HEK293T (cell line): ENCODE data around the gene PTTG1IP.

Source experiments
- CTCF ChIA-PET: fragments of 350-600 bp; formaldehyde crosslinking; extraction: SDS; loops from one replicate; lab custom pipeline; 2021; ENCODE audit warnings: antibody characterized with exemption, inconsistent platforms; lab: Yijun Ruan, JAX
- POLR2A ChIA-PET: fragments of 350-600 bp; formaldehyde crosslinking; extraction: SDS; loops from one replicate; lab custom pipeline; 2020; ENCODE audit warnings: antibody characterized with exemption, inconsistent platforms; lab: Yijun Ruan, JAX
- DNase-seq: peaks from one replicate; pipeline ENCODE4 v3.0.0; 2012; ENCODE audit warnings: mixed read lengths; ENCODE audit errors: extremely low spot score
- ARNT ChIP-seq: fragments of 450-650 bp; IDR thresholded peaks from 2 replicates; pipeline ENCODE4 v1.6.1; 2017; ENCODE audit warnings: mild to moderate bottlenecking
- BHLHE40 ChIP-seq: fragments of 450-650 bp; IDR thresholded peaks from 2 replicates; pipeline ENCODE4 v1.6.1; 2016; ENCODE audit warnings: mild to moderate bottlenecking, moderate library complexity, borderline replicate concordance
- CTBP1 ChIP-seq: fragments of 450-650 bp; IDR thresholded peaks from 2 replicates; pipeline ENCODE4 v1.6.1; 2016; ENCODE audit warnings: borderline replicate concordance
- ELF4 ChIP-seq: fragments of 450-650 bp; IDR thresholded peaks from 2 replicates; pipeline ENCODE4 v1.6.1; 2017; ENCODE audit warnings: antibody characterized with exemption
- FOXA1 ChIP-seq: fragments of 450-650 bp; IDR thresholded peaks from 2 replicates; pipeline ENCODE4 v1.6.1; 2016; ENCODE audit warnings: mild to moderate bottlenecking
- FOXK2 ChIP-seq: fragments of 450-650 bp; IDR thresholded peaks from 2 replicates; pipeline ENCODE4 v1.6.1; 2016; ENCODE audit warnings: mild to moderate bottlenecking
- FOXM1 ChIP-seq: fragments of 450-650 bp; IDR thresholded peaks from 2 replicates; pipeline ENCODE4 v1.6.1; 2017; ENCODE audit warnings: mild to moderate bottlenecking, borderline replicate concordance
- HDGF ChIP-seq: fragments of 450-650 bp; IDR thresholded peaks from 2 replicates; pipeline ENCODE4 v1.6.1; 2017; ENCODE audit warnings: antibody characterized with exemption, borderline replicate concordance
- L3MBTL2 ChIP-seq: fragments of 450-650 bp; conservative IDR thresholded peaks from 2 replicates; pipeline ENCODE4 v1.6.1; 2016; ENCODE audit warnings: mild to moderate bottlenecking
- LEF1 ChIP-seq: fragments of 450-650 bp; IDR thresholded peaks from 2 replicates; pipeline ENCODE4 v1.6.1; 2017; ENCODE audit warnings: mild to moderate bottlenecking, borderline replicate concordance
- NFRKB ChIP-seq: fragments of 450-650 bp; IDR thresholded peaks from 2 replicates; pipeline ENCODE4 v1.6.1; 2016; ENCODE audit warnings: mild to moderate bottlenecking, moderate library complexity
- SP1 ChIP-seq: fragments of 450-650 bp; IDR thresholded peaks from 2 replicates; pipeline ENCODE4 v1.6.1; 2017
- SUZ12 ChIP-seq: fragments of 450-650 bp; IDR thresholded peaks from 2 replicates; pipeline ENCODE4 v1.6.1; 2016; ENCODE audit warnings: mild to moderate bottlenecking
- TARDBP ChIP-seq: fragments of 450-650 bp; IDR thresholded peaks from 2 replicates; pipeline ENCODE4 v1.6.1; 2016
- ZNF384 ChIP-seq: fragments of 450-650 bp; IDR thresholded peaks from 2 replicates; pipeline ENCODE4 v1.6.1; 2016
- TF ChIP-seq, protein P1 (sequence below): fragments of 450-650 bp; IDR thresholded peaks from 2 replicates; pipeline ENCODE4 v1.6.1; 2016

PTTG1IP gene

DNA sequence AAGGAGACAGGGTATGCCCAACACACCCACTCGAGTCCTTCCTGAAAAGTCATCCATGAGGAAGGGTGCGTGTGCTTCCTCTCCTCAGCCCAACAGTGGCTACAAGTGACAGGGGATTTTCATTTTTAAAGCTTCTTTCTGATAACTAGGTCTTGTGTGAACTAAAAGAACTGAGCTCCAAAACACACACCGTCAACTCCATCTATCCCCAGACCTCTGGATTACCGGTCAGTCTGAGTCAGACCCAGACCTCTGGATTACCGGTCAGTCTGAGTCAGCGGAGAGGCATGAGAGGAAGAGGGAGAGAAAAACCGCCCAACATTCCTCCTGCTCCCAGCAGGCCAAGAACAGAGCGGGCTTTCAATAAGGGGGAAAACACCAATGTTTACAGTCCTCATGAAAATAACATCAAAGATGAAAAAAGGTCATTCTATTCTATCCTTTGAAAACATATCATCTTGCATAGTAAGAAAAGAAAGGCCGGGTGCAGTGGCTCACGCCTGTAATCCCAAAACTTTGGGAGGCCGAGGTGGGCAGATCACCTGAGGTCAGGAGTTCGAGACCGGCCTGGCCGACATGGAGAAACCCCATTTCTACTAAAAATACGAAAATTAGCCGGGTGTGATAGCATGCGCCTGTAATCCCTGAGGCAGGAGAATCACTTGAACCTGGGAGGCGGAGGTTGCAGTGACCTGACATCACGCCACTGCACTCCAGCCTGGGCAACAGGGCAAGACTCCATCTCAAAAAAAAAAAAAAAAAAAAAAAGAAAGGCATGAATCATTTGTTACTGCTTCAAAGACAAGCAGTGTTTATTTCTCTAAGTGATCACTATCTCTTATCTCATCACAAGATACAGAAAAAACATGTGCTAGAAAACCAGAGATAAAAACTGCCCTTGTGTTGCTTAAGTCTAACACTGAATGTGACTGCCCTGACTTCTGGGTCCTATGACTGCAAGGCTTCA, 3.4 kb downstream of the PTTG1IP start:
- no peak for DNase-seq
- CTCF ChIA-PET: interaction anchor here (0.6 kb wide), 1 partner anchor 557 kb away, joined by 3 read pairs; no protein-coding TSS in a partner anchor
- no peak for TF ChIP-seq TARDBP
- TF ChIP-seq, protein P1, sequence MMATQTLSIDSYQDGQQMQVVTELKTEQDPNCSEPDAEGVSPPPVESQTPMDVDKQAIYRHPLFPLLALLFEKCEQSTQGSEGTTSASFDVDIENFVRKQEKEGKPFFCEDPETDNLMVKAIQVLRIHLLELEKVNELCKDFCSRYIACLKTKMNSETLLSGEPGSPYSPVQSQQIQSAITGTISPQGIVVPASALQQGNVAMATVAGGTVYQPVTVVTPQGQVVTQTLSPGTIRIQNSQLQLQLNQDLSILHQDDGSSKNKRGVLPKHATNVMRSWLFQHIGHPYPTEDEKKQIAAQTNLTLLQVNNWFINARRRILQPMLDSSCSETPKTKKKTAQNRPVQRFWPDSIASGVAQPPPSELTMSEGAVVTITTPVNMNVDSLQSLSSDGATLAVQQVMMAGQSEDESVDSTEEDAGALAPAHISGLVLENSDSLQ: no peak
- peak; percentile 83 for TF ChIP-seq ZNF384
- no peak for TF ChIP-seq BHLHE40
- TF ChIP-seq ELF4: no peak
- POLR2A ChIA-PET: no interaction called here

DNA sequence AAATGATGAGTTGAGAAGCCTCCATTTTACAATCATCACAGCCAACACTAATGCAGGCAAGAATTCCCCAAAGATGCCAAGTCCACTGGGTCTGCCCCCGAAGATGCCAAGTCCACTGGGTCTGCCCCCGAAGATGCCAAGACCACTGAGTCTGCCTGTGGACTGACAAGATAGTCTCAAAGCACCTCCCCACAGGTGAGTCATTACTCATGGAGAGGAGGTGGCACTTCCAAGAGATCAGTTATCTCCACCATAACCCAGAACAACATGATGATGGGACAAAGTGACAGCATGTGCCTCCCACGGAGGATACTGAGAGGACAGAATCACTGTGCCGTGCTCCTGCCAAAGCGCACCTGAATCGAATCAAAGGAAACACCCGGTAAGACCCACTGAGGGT, 4.8 kb downstream of the PTTG1IP start:
- ChIA-PET CTCF (no interaction called here), POLR2A (no interaction called here)
- no peak for DNase-seq
- no peak for TF ChIP-seq CTBP1
- TF ChIP-seq L3MBTL2: no peak
- TF ChIP-seq HDGF: no peak
- no peak for TF ChIP-seq ELF4
- TF ChIP-seq FOXK2: no peak
- TF ChIP-seq, protein P1: no peak
- TF ChIP-seq FOXM1: no peak
- TF ChIP-seq NFRKB: no peak
- no peak for TF ChIP-seq TARDBP
- no peak for TF ChIP-seq ARNT
- TF ChIP-seq LEF1: no peak
- TF ChIP-seq SUZ12: no peak
- no peak for TF ChIP-seq SP1
- no peak for TF ChIP-seq ZNF384

DNA sequence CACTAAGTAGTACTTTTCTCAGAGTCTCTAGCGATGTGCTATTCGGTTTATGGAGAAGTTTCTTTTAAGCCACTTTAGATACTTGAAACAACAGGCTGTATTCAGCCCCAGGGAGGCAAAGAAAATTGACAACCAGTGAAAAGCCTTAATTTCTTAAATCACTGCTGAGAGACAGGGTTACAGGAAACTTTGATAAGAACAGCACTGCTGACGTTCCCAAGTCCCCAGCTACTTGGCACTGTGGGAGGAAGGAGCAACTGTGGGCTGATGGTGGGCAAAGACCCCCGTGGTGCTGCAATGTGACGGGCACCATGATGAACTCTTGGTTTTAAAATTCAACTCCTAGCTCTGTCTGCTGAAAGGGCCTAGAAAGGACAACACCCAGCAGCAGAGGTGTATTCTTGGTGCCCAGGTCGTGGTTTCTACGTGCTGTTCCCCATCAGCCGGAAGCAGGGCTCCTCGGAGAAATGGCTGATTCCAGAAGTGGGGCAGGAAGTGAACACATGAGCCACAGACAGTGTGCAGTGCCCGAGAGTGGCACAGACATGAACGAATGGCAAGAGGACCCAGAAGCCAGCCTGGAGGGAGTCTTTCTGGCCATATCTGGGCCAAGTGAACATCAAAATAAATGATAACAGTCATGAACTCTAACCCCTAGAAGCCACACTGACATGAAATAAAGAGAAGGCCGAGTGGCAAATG, 5.3 kb downstream of the PTTG1IP start:
- CTCF ChIA-PET: no interaction called here
- POLR2A ChIA-PET: interaction anchor here (0.6 kb wide), 1 partner anchor 69 kb away, joined by 3 read pairs; no protein-coding TSS in a partner anchor

DNA sequence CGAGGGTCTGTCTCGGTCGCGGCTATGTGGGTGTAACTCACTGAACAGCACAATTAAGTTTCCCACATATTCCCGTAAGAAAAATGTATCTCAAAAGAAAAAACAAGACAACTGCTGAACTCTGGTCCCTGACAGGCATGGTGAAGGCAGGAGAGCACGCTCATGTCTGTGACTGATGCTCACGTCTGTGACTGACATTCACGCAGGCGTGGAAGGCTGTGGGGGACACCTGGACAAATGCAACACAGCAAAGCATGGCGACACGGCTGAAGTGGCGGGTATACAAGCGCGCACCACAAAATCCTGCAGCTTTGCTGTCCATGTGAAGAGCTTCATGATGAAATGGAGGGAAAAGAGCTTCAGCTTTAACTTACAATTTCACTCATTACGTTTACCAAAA, 6.0 kb downstream of the PTTG1IP start:
- ChIA-PET POLR2A (interaction anchor here (0.6 to 1.0 kb wide), 2 partner anchors 66 to 68 kb away, joined by 3 to 5 read pairs; partner anchors contain the start of gene UBE2G2), CTCF (no interaction called here)
- DNase-seq: no peak
- TF ChIP-seq FOXK2 (no peak), FOXM1 (no peak), ELF4 (no peak), LEF1 (no peak), BHLHE40 (no peak), NFRKB (no peak), ZNF384 (no peak), CTBP1 (no peak), HDGF (no peak), FOXA1 (no peak), ARNT (no peak), TARDBP (no peak), SUZ12 (no peak), L3MBTL2 (no peak), SP1 (no peak)
- TF ChIP-seq, protein P1: no peak

More for the DNA sequence above, 5.3 kb downstream of the PTTG1IP start:
- TF ChIP-seq TARDBP: no peak
- DNase-seq: no peak

DNA sequence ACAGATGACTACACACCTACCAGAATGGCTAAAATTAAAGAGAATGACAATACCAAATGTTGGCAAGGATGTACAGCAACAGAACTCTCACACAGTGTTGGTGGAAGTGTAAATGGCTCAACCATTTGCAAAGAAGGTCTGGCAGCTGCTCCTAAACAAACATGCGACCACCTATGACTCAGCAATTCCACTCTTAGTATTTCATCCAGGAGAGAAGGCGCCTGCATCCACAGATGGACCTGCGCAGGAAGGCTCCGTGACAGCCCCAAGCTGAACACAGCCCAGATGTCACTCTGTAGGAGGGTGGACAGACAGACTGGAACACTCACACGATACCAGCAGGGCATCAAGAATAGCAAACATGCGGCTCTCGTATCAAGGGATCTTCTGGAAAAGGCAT, 6.7 kb downstream of the PTTG1IP start:
- TF ChIP-seq ELF4: no peak
- CTCF ChIA-PET: no interaction called here
- no peak for DNase-seq
- POLR2A ChIA-PET: interaction anchor here (1.0 kb wide), 1 partner anchor 65 kb away, joined by 5 read pairs; the partner anchor contains the start of gene UBE2G2

DNA sequence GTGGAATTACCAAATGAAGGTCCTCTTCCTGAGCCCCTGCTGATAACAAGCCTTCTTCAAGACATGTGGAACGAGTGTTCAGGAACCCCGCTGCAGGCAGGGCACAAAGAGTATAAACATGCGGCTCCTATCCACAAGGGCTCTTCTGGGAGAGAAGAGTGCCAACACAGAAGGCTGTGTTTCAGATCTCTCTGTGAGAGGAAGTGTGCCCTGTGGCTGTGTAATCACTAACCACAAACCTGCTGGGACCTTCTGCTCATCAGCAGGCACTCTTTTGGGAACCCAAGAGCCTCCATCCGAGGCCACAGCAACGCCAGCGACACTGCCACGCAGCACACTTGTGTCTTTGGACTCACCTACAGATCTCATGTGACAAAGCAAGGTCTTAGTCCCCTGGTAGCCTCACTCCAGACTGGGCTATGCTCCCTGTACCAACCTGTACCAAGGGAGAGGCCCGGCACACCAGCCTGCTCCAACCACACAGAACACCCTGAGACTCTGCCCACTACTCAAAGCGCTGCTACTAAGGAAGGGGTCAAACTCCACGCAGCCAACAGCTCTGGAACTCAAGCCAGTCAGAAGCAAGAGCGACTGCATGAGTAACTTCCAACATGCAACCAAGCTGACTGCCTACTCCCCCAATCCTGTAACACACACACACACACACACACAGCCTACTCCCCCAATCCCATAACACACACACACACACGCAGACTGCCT, 7.8 kb downstream of the PTTG1IP start:
- ChIA-PET CTCF (no interaction called here), POLR2A (no interaction called here)
- TF ChIP-seq LEF1 (no peak), SP1 (no peak), FOXM1 (no peak)
- no peak for DNase-seq
